ENCODE results near the gene CRYL1. TPM values are rescaled to one million over a fixed set of nuclear protein-coding genes. Genes with fewer than 3 reads are reported as not detected.
A peak's percentile ranks its signal among the peaks of the same experiment; 100 is the strongest.

The CRYL1 gene
- total and polyA plus RNA-seq, 2 of the 8 experiments (the other 6 are each of a cell fraction or from before 2014, with no cell fraction given), result 1.9 to 6.4 TPM

DNA sequence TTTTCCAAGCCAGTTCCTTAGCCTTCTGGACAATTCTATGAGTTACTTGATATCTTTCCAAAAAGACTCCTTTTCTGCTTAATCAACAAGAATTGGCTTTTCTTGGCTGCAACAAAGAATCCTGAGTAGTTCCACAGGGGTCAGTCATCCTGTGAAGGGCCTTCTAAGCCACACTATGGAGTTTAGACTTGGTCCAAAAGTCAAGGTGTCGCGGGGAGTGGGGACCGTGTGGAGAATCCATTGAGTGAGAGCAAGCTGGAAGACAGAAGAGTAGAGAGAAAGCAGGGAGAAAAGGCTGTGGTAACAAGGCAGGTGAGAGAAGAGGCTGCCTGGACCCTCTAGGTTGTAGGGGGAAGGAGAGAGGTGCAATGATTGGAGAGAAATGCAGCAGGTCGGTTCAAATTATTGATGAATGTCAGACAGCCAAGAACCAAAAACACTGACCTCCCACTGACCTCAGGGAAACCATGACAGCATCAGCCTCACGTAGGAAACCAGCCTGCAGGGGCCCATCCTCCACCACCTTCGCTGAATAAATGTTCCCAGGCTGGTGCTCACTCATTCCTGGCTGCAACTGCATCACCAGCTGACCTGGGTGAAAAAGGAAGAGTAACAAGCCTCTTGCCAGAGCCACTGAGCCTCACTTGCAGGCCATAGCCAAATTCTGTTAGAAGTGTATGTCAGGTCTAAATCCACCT is 34.2 kb upstream of the CRYL1 start:
- Histone ChIP-seq H3K23ac (ENCODE audit: insufficient read length) (no peak overlapping the region), H4K8ac (ENCODE audit: extremely low read depth, insufficient read depth, low read length) (0 out of 2 replicates have a peak overlapping the region, but pooled peaks have one; percentile 31), H3K9ac (replicated peaks in 1 of 4; ENCODE audit: extremely low read depth in 1 of 4, low read depth in 3 of 4, low read length in 3 of 4) (no peak overlapping the region), H2BK5ac (ENCODE audit: low read depth, low read length) (no peak overlapping the region), H3K27me3 (replicated peaks in 1 of 4; ENCODE audit: control insufficient read depth in 3 of 4, extremely low read depth in 1 of 4, insufficient read depth in 3 of 4, low read length in 3 of 4) (no peaks in the 10 kb centered on the region), H3K4me2 (ENCODE audit: insufficient read depth in 1 of 2, low read depth in 2 of 2, low read length in 2 of 2) (no peak overlapping the region), H2BK12ac (ENCODE audit: low read depth, low read length) (no peak overlapping the region), H2AFZ (ENCODE audit: low read length) (no peak overlapping the region), H3K79me2 (ENCODE audit: control insufficient read depth in 1 of 2, insufficient read depth in 2 of 2, low read length in 2 of 2) (no peaks in the 10 kb centered on the region), H3K27ac (ENCODE audit: low read depth, low read length) (no peak overlapping the region), H3K4me1 (replicated peaks in 1 of 4; ENCODE audit: control insufficient read depth in 3 of 4, insufficient read depth in 4 of 4, low read length in 3 of 4) (no peaks in the 10 kb centered on the region), H2BK20ac (ENCODE audit: low read length) (no peak overlapping the region), H3K14ac (ENCODE audit: insufficient read length) (no peak overlapping the region), H2AK5ac (ENCODE audit: low read depth, low read length) (no peak overlapping the region), H4K5ac (ENCODE audit: insufficient read length, low read depth, low read length) (no peak overlapping the region), H3K4me3 (ENCODE audit: extremely low read depth in 1 of 4, insufficient read depth in 2 of 4, low read depth in 3 of 4, low read length in 4 of 4) (no peak overlapping the region), H4K91ac (replicated peaks; ENCODE audit: insufficient read length, low read length) (no peak overlapping the region), H3K4ac (replicated peaks; ENCODE audit: insufficient read length, low read depth, low read length) (no peak overlapping the region), H2BK120ac (replicated peaks; ENCODE audit: low read depth, low read length) (no peak overlapping the region), H3K36me3 (ENCODE audit: control insufficient read depth in 2 of 4, insufficient read depth in 4 of 4, low read length in 3 of 4) (no peaks in the 10 kb centered on the region), H3K79me1 (ENCODE audit: low read depth, low read length) (no peaks in the 10 kb centered on the region), H2BK15ac (ENCODE audit: low read length) (no peak overlapping the region), H3K18ac (ENCODE audit: extremely low read depth, low read length) (no peak overlapping the region), H3K56ac (replicated peaks; ENCODE audit: insufficient read length, low read depth, low read length) (no peak overlapping the region), H3K9me3 (ENCODE audit: insufficient read depth in 2 of 2, low read depth in 1 of 2, low read length in 1 of 2) (no peaks in the 10 kb centered on the region), H3K23me2 (ENCODE audit: low read depth, low read length) (no peaks in the 10 kb centered on the region), H4K20me1 (replicated peaks in 1 of 2; ENCODE audit: control insufficient read depth in 1 of 2, insufficient read depth in 2 of 2, low read length in 2 of 2) (no peaks in the 10 kb centered on the region)
- CTCF ChIA-PET (ENCODE audit: partially characterized antibody), result no interaction called here
- 89% methylated on average over 6 of the region's 6 CpGs; no CpG with 5 or more reads in 1 of the 2 experiments for WGBS, 2 experiments (ENCODE audit: extremely low coverage in 1 of 2, insufficient coverage in 1 of 2, insufficient read length in 1 of 2, insufficient replicate concordance in 2 of 2, low coverage in 1 of 2, low lambda C conversion rate in 2 of 2, missing lambda C conversion rate in 1 of 2)
- POLR2A ChIA-PET (ENCODE audit: partially characterized antibody), result no interaction called here
- FAIRE-seq, result no peak
- no peak for DNase-seq (ENCODE audit: low read depth in 1 of 2, low spot score in 2 of 2)
- TF ChIP-seq SUZ12 (IDR thresholded peaks at IDR 0.05; ENCODE audit: low read length) (no peak), GABPA (IDR thresholded peaks at IDR 0.05; ENCODE audit: borderline replicate concordance, insufficient read depth, low read length) (no peak), CHD1 (IDR thresholded peaks at IDR 0.05; ENCODE audit: low read depth, low read length) (no peak), NRF1 (IDR thresholded peaks at IDR 0.05; ENCODE audit: low read depth, low read length) (no peak), NANOG (IDR thresholded peaks at IDR 0.05; ENCODE audit: insufficient read depth, low read depth, low read length, poor library complexity, severe bottlenecking) (no peak), TBP (IDR thresholded peaks at IDR 0.05; ENCODE audit: low read depth, low read length) (no peak), BRCA1 (IDR thresholded peaks at IDR 0.05; ENCODE audit: low read depth, low read length) (no peak), SP2 (IDR thresholded peaks at IDR 0.05; ENCODE audit: low read length) (no peak), RAD21 (IDR thresholded peaks at IDR 0.05 in 1 of 2, conservative IDR thresholded peaks at IDR 0.05 in 1 of 2; ENCODE audit: low read depth in 2 of 2, low read length in 2 of 2) (no peak), KDM1A (IDR thresholded peaks at IDR 0.05; ENCODE audit: borderline replicate concordance, low read length) (no peak), SAP30 (IDR thresholded peaks at IDR 0.05; ENCODE audit: insufficient read depth, insufficient replicate concordance, low read length) (no peak)
- TF ChIP-seq, protein P1, sequence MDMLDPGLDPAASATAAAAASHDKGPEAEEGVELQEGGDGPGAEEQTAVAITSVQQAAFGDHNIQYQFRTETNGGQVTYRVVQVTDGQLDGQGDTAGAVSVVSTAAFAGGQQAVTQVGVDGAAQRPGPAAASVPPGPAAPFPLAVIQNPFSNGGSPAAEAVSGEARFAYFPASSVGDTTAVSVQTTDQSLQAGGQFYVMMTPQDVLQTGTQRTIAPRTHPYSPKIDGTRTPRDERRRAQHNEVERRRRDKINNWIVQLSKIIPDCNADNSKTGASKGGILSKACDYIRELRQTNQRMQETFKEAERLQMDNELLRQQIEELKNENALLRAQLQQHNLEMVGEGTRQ (IDR thresholded peaks at IDR 0.05; ENCODE audit: low read length), result no peak
